ENCODE results near the gene ZXDB.

DNA sequence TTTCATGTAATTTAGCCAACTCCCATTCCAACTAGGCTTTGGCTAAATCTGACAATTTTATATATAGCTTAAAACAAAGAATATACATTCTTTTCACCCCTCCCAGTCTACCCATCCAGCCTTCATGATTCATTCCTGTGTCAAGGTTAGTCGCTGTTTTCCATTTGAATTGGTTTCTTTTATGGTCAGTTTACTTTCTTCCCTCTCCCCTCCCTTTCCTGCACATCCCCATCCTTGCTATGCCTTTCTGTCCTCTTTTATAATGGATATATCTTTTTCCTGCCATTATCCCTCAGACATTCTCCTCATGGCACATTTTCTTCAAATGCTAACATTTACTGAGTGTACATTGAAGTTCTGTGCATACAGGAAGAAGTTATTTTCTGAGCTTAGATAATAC is 4.7 kb downstream of the ZXDB start:
- TF ChIP-seq, protein P1, sequence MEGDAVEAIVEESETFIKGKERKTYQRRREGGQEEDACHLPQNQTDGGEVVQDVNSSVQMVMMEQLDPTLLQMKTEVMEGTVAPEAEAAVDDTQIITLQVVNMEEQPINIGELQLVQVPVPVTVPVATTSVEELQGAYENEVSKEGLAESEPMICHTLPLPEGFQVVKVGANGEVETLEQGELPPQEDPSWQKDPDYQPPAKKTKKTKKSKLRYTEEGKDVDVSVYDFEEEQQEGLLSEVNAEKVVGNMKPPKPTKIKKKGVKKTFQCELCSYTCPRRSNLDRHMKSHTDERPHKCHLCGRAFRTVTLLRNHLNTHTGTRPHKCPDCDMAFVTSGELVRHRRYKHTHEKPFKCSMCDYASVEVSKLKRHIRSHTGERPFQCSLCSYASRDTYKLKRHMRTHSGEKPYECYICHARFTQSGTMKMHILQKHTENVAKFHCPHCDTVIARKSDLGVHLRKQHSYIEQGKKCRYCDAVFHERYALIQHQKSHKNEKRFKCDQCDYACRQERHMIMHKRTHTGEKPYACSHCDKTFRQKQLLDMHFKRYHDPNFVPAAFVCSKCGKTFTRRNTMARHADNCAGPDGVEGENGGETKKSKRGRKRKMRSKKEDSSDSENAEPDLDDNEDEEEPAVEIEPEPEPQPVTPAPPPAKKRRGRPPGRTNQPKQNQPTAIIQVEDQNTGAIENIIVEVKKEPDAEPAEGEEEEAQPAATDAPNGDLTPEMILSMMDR (IDR thresholded peaks at IDR 0.05; ENCODE audit: extremely low read depth in 1 of 2, insufficient read depth in 1 of 2, low read depth in 1 of 2, low read length in 2 of 2) = no peak
- TF ChIP-seq POLR2A (IDR thresholded peaks at IDR 0.05; ENCODE audit: low read depth, low read length) (no peak), POLR2AphosphoS5 (IDR thresholded peaks at IDR 0.05; ENCODE audit: insufficient read depth, low read depth, low read length) (no peak), EZH2 (IDR thresholded peaks at IDR 0.05; ENCODE audit: borderline replicate concordance, low read depth, low read length, severe bottlenecking) (no peak), MYC (IDR thresholded peaks at IDR 0.05; ENCODE audit: low read depth, low read length) (no peak), JUN (IDR thresholded peaks at IDR 0.05; ENCODE audit: borderline replicate concordance, insufficient read depth, insufficient read length, low read depth) (no peak)
- TF ChIP-seq, protein P2, sequence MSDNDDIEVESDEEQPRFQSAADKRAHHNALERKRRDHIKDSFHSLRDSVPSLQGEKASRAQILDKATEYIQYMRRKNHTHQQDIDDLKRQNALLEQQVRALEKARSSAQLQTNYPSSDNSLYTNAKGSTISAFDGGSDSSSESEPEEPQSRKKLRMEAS (IDR thresholded peaks at IDR 0.05; ENCODE audit: insufficient read depth, insufficient read length) = no peak
